Activated CD8-positive, alpha-beta memory T cell treated with anti-CD3 and anti-CD28 coated beads, Interleukin-2, amount 50 U/mL, for 4 hours (primary cell): ENCODE data around the gene TSPAN32.
"Not testable (repeated sequence)": the region's sequence is repeated elsewhere in the genome, so short reads cannot be mapped to it uniquely, and the experiment has no call there.

Source experiments
- DNase-seq: peaks from one replicate; pipeline ENCODE4 v3.0.0-alpha.2; 2020

Gene TSPAN32

DNA sequence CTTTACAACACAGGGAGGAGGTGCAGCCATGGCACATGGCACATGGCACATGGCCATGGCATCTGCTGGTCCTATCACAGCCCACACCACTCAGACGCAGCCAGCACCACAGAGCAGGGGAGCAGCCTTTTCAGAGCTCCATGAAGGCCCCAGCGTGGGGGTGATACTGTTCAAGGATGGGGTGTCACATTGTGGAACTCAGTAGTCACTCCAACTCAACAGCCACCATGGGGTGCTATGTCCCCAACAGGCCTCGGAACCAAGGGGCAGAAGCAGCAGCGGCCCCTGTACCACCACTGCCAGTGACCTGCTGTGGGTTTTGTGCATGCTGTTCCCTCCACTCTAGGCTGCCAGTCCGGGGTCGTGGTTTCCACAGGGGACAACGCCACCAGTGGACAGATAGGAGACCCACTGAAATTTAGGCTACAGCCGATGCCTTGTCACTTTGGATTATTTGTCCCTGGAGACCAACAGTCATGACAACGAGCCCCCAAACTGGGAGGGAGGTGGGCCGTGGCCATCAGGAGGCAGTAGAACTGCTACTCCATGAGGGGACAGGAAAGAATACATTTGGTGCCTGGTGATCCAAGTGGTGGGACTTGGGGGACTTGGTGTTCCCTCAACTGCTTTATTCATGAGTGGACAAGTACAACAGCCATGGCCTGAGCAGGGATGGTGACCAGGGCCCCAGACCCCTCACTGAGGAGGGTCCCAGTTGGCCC, 44.9 kb downstream of the TSPAN32 start:
- DNase-seq = no peak

GRCh38 chr11:2347308-2347830, 45.6 kb downstream of the TSPAN32 start:
- no peak for DNase-seq

GRCh38 chr11:2348986-2349385, 47.2 kb downstream of the TSPAN32 start:
- no peak for DNase-seq

DNA sequence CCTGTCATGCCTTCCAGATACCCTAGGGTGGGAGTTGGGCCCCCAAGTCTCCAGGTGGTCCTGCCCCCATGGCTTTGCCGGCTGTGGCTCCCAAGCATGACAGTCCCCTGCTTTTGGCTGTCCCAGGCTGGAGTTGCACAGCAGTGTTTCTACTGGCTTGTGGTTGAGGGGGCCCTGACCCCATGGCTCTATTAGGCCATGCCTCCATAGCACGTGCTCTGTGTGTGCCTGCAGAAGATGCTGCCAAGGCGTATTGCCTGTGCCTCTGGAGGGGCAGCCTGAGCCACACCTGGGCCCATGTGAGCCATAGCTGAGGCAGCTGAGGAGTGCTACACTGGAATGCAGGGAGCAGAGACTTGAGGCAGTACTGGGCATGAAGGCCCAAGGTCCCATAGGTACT, 49.9 kb downstream of the TSPAN32 start:
- DNase-seq = no peak

DNA sequence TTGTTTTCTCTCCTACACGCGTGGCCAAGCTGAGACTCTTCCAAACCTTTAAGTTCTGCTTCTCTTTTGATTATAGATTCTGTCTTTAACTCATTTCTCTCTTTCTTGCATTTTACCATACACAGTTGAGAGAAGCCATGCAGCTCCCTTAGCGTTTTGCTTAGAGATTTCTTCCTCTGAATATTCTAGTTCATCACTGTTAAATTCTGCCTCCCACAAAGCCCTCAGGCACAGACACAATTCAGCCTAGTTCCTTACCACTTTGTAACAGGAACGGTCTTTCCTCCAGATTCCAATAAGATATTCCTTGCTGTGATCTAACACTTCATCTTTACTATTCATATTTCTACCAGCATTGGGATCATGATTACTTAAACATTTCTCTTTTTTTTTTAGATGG, 50.6 kb downstream of the TSPAN32 start:
- no peak for DNase-seq

GRCh38 chr11:2355000-2355644, 53.3 kb downstream of the TSPAN32 start:
- no peak for DNase-seq

- DNase-seq = no peak
These were observed 55.4 kb downstream of the TSPAN32 start for GRCh38 chr11:2357246-2357645.

DNA sequence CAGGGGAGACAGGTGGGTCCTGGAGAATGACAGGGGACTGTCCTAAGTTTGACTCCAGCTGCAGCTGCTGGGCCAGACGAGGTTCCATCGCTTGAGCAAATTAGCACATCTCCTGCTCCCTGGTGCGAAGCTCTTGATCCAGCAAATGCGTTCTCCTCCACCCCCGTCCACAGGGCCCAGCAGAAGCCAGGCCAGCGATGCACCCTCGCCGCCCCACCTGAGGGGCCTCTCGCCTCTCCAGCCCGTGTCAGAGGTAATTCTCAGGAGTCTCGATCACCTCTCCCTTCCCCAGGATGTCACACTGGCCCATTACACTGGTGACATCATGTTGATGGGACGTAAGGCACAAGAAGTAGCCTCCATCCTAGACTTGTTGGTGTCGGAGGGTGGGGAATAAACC, 55.8 kb downstream of the TSPAN32 start:
- not testable (repeated sequence) for DNase-seq

DNA sequence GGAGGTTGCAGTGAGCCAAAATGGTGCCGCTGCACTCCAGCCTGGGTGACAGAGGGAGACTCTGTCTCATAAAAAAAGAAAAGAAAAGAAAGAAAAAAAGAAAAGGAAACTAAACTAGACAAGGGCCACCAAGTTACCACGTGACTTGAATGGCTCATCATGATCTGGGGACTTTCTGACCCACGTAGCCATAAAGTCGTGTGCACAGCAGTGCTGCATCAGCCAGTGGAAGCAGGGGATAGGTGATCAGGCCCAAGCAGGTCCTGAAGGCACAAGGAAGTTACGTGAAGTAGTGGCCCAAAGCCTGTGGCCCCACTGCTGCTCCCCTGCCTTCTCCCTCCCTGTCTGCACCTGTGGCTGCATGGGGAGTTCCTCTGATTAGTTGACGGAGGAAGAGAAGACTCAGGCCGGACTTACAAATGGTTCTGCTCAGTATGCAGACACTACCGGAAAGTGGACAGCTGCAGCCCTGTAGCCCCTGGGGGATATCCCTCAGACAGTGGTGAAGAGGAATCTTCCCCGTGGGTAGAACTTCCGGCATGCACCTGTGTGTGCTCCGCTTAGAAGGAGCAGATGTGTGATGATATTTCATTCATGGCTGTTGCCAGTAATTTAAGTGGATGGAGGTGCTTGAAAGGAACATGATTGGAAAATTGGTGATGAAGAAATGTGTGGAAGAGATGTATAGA, 57.1 kb downstream of the TSPAN32 start:
- no peak for DNase-seq

- DNase-seq = no peak
These were observed 57.7 kb downstream of the TSPAN32 start for GRCh38 chr11:2359557-2359956.

GRCh38 chr11:2360081-2360642, 58.3 kb downstream of the TSPAN32 start:
- DNase-seq = no peak

- no peak for DNase-seq
These were observed 59.8 kb downstream of the TSPAN32 start for GRCh38 chr11:2361565-2361964.

- DNase-seq = no peak
These were observed 60.6 kb downstream of the TSPAN32 start for GRCh38 chr11:2362414-2362813.

- DNase-seq = no peak
These were observed 61.3 kb downstream of the TSPAN32 start for GRCh38 chr11:2363130-2363529.

DNA sequence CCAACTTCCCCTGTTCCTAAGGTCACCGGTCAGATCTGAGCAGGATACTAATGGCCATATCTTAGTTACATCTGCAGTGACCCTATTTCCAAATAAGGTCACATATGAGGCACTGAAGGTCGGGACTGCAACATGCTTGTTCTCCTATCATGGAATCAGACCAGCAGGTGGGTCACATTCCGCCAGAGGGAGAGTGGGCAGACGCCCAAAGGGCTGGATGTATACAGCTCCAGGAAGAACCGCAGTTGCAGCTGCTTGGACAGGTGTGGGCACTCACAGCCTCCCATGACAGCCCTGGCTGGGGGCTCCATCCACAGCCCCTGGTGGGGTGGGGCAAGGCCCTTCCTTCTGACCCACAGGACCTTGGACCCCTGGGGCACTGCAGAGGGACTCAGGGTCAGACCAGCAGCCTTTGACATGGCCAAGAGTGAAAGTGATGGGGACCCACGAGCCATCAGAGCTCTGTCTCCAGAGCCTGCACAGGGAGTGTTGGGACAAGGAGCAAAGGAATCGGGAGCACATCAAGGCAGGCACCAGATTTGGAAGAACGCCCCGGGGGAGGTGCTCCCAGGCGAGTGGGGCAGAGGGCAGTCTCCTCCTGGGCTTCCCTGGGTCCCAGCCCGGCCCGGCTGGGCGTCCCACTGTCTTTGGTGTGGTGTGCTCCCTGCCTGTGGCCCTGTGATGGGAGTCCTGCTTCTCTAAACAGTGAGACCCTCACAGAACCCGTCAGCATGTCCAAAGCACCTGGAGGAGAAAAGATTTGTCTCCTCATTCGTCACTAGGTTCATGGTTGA, 62.0 kb downstream of the TSPAN32 start:
- no peak for DNase-seq

GRCh38 chr11:2364386-2364785, 62.6 kb downstream of the TSPAN32 start:
- not testable (repeated sequence) for DNase-seq

DNA sequence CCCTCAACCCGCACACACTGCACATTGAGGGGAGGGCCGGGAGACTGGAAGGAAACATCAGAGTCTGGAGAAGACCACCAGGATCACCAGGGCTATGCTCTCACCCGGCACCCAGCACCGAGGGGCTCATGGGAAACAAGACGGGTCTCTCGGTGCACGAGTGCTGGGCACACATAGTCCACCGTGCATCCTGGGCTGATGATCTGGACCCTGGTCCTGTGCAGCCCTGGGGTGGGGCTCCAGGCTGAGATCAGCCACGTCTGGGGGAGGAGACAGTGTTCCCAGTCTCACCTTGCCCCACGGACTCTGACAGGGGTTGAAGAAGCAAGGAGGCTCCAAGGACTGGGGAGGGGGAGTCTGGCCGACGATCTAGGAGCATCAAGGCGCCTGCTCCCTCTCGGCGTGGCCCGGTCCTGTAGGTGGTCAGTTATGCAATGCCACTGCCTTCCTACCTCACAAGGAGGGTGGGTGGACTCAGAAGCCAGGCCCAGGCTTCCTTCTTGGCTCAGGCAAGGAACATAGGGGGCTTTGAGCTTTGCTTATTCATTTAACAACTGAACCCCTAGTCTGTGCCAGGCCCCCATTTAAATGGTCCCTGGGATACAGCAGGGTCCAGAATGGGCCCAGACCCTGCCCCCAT, 63.9 kb downstream of the TSPAN32 start:
- no peak for DNase-seq

- DNase-seq = no peak
These were observed 64.5 kb downstream of the TSPAN32 start for GRCh38 chr11:2366276-2366675.

- DNase-seq = no peak
These were observed 64.9 kb downstream of the TSPAN32 start for GRCh38 chr11:2366733-2367132.

GRCh38 chr11:2367266-2368160, 65.7 kb downstream of the TSPAN32 start:
- DNase-seq = no peak
